Gastrocnemius medialis (tissue), 4 donors: ENCODE measurements around the gene GAS2L1.

ENCODE experiments used
- CTCF ChIP-seq, 5 experiments: fragments of 450-650 bp in 3 of 5; fragments of 200-600 bp in 2 of 5; sonication (generic) in 2 of 5; IDR thresholded peaks in 4 of 5; conservative IDR thresholded peaks in 1 of 5; 1 replicate in 4 of 5; 2 replicates in 1 of 5; pipeline ENCODE4 v1.5.1; 2016 to 2019; ENCODE audit warnings: antibody characterized with exemption in 5 of 5, mild to moderate bottlenecking in 3 of 5, moderate library complexity in 3 of 5
- POLR2A ChIP-seq, 2 donors: fragments of 450-650 bp; IDR thresholded peaks; one replicate each; pipeline ENCODE4 v1.6.1; 2017; ENCODE audit warnings: antibody characterized with exemption in 2 of 2, mild to moderate bottlenecking in 2 of 2, moderate library complexity in 2 of 2

GRCh38 chr22:29263791-29264276 lies 42.6 kb upstream of the GAS2L1 start:
- TF ChIP-seq CTCF (IDR thresholded peaks at IDR 0.05 in 4 of 5, conservative IDR thresholded peaks at IDR 0.05 in 1 of 5), result no peak
- TF ChIP-seq POLR2A (IDR thresholded peaks at IDR 0.05), result no peak
